Keratinocyte (primary cell): ENCODE data around the gene GPRIN2.
"Not testable (repeated sequence)": the region's sequence is repeated elsewhere in the genome, so short reads cannot be mapped to it uniquely, and the experiment has no call there.

Experiments
- EZH2 ChIP-seq: IDR thresholded peaks from one replicate; pipeline ENCODE4 v1.6.1; 2012; ENCODE audit warnings: inconsistent platforms, mild to moderate bottlenecking, low read length, moderate library complexity
- TF ChIP-seq, protein P1 (sequence below), 3 experiments: IDR thresholded peaks in 1 of 3; conservative IDR thresholded peaks in 1 of 3; optimal IDR thresholded peaks in 1 of 3; 2 replicates in 2 of 3; 3 replicates in 1 of 3; pipeline versions ENCODE3 to v1.5.1; 2011; ENCODE audit warnings: low read length in 3 of 3, mild to moderate bottlenecking in 3 of 3, moderate library complexity in 2 of 3, control low read depth in 1 of 3, inconsistent platforms in 1 of 3; ENCODE audit not compliant: insufficient read depth in 2 of 3; ENCODE audit errors: extremely low read depth in 1 of 3

DNA sequence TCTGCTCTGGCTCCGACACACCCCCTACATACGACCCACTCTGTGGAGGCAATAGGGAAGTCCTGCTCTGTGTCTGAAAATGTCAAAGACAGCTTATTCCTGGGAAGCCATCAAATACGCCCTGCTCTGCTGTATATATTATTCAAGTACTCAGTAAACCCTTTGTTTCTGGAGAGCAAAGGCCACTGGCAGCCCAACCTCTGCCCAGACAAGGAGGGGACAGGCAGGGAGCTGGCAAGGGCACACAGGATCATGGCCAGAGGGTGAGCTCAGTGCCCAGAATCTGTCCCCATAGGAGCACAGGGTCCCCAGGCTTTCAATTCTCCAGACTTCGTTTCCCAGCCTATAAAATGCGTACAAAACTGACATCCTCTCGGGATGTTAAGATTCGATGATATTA is 43.7 kb downstream of the GPRIN2 start:
- TF ChIP-seq, protein P1, sequence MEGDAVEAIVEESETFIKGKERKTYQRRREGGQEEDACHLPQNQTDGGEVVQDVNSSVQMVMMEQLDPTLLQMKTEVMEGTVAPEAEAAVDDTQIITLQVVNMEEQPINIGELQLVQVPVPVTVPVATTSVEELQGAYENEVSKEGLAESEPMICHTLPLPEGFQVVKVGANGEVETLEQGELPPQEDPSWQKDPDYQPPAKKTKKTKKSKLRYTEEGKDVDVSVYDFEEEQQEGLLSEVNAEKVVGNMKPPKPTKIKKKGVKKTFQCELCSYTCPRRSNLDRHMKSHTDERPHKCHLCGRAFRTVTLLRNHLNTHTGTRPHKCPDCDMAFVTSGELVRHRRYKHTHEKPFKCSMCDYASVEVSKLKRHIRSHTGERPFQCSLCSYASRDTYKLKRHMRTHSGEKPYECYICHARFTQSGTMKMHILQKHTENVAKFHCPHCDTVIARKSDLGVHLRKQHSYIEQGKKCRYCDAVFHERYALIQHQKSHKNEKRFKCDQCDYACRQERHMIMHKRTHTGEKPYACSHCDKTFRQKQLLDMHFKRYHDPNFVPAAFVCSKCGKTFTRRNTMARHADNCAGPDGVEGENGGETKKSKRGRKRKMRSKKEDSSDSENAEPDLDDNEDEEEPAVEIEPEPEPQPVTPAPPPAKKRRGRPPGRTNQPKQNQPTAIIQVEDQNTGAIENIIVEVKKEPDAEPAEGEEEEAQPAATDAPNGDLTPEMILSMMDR (optimal IDR thresholded peaks at IDR 0.05 in 1 of 3, IDR thresholded peaks at IDR 0.05 in 1 of 3, conservative IDR thresholded peaks at IDR 0.05 in 1 of 3; ENCODE audit: extremely low read depth in 1 of 3, insufficient read depth in 2 of 3, low read length in 3 of 3): not testable (repeated sequence)
- not testable (repeated sequence) for TF ChIP-seq EZH2
